Superior temporal gyrus (tissue), 1 donor: ENCODE data around the gene IL1R2.
"Not testable (repeated sequence)": the region's sequence is repeated elsewhere in the genome, so short reads cannot be mapped to it uniquely, and the experiment has no call there.

Experiments used
- DNase-seq: peaks from one replicate; pipeline ENCODE4 v3.0.0-alpha.2; 2016; ENCODE audit errors: extremely low spot score

IL1R2 gene

DNA sequence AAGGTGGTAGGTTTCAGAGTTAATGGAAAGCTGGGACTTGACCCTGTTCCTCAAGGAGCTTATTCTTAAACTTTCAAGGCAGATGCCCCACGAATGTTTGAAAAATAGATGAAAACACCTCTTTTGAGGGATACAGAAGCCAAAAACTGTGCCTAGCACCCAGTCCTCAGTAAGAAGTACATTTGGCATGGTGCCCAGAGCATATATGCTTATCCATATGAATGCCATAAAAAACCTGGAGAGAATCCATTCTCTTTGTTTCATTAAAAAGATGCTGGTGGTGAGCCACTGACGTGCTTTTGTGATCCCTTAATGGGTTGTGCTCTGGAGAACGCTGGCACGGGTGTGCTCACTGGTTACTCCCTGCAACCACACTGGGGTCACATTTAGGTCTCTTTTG lies 69.0 kb downstream of the IL1R2 start:
- no peak for DNase-seq

DNA sequence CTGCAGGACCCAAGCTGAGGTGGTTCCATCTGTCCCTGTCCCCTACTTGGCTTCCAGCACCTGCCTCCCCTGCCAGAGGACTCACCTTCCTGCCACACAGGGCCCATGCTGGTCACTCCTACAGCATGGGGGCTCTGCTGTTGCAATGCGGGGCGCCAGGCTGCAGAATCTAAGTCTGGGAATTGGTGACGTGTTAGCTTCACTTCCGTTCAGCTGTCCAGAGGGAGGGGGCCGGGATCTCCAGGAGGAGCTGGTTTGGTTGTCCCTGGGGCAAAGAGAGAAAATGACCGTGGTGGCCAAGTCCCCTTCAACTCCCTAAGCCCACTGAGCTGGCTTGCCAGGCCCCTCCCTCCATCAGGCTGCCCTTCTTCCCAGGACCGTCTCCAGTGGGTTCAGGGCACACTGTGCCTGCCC lies 69.5 kb downstream of the IL1R2 start:
- DNase-seq: no peak

DNA sequence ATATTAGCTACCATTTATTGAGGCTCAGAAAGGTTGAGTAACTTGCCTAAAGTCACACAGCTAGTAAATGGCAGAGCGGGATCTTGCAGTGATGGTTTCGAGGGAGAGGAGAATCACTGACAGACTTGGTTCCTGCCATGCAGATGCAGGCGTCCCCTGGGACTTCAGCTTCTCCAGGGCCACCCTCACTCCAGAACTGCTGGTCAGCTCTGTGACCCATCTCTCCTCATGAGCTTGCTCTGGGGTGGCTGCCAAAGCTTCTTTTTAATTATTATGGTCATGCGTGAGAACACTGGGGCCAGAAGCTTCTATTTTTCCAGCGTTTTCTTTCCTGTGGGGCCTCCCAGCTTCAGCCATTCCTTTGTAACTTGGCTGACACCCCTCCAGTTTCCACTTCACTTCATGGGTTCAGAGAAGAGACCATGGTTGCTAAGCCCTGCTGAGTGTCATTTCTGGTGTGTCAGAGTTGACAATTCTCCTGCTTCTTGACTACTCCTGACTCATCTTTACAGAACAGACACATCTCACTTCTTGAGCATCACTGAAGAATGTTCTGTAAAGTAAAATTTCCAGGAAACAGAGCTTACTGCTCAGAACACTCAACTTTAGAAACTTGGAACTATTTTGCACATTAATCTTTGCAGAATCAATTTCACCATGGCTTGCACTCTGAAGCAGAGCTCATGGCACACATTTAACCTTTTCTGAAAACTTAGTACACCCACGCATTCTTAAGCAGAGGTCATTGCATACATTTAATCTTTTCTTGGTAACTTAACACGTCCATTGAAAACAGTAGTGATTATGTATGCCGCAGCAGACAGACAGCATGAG lies 70.4 kb downstream of the IL1R2 start:
- no peak for DNase-seq

DNA sequence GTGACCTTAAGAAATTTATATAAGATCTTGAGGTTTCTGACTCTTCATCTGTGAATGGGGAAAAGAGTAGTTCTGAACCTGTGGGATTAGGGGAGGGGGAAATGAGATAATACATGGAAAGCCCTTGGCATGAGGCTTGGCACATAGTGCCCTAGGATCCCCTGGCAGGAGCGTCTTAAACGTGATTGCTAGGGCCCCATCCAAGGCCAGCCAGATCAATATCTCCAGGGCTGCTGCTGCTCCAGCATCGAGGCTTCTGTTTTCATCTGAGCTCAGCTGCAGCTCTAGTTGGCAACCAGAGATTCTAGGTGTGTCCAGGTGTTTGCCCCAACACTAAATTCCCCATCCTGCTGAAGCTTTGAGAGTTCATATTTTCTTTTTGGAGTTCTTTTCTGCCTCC lies 71.0 kb downstream of the IL1R2 start:
- DNase-seq: no peak

DNA sequence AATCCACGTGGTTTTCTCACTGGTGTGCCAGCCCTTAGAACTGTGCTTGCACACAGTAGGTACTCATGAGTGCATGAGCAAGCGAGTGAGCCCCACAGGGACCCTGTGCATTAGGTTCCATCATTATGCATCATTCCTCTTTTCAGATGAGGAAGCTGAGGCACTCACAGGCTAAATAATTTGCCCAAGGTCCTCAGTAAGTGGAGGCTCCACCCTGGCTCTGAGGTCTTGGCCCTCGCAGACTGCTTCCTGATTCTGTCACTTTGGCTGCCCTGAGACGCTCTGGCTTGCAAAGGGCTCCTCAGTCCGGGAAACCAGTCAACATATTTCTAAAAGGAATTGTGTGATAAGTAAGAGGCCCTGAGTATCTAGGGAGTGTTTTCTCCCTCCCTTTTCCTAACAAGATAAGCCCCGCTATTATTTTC lies 71.7 kb downstream of the IL1R2 start:
- no peak for DNase-seq

DNA sequence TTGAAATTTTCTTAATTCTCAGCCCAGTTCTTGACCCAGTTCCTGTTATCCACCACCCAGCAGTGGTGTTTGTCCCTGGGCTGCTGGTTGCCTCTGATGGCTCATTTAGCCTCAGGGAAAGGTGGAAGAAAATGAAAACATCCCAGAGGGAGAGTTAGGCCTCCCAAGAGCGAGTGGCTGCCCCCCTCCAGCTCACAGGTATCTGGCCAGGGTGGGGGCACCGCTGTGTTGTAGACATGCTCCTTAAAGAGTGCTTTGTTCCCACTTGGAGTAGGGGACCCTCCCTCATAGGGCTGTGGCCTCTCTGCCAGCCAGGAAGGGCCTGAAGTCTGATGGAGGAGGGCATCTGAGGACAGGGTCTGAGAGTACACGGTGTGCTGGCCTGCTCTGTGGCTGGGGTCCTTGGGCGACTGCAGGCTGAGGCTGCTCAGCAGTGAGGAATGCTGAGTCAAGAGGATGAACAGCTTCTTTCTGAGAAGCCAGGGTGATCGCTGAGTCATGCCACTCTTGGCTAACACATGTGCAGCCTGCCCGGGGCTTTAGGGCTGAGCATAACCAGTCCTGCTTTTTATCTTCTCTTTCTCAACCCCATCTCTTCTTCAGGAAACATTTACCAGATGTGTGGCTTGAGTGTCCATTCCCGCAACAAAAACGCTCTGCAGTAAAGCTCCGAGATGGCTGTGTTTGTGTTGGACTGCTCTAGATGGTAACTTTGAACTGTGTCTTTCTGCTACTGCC lies 72.3 kb downstream of the IL1R2 start:
- DNase-seq: peak; percentile 42

DNA sequence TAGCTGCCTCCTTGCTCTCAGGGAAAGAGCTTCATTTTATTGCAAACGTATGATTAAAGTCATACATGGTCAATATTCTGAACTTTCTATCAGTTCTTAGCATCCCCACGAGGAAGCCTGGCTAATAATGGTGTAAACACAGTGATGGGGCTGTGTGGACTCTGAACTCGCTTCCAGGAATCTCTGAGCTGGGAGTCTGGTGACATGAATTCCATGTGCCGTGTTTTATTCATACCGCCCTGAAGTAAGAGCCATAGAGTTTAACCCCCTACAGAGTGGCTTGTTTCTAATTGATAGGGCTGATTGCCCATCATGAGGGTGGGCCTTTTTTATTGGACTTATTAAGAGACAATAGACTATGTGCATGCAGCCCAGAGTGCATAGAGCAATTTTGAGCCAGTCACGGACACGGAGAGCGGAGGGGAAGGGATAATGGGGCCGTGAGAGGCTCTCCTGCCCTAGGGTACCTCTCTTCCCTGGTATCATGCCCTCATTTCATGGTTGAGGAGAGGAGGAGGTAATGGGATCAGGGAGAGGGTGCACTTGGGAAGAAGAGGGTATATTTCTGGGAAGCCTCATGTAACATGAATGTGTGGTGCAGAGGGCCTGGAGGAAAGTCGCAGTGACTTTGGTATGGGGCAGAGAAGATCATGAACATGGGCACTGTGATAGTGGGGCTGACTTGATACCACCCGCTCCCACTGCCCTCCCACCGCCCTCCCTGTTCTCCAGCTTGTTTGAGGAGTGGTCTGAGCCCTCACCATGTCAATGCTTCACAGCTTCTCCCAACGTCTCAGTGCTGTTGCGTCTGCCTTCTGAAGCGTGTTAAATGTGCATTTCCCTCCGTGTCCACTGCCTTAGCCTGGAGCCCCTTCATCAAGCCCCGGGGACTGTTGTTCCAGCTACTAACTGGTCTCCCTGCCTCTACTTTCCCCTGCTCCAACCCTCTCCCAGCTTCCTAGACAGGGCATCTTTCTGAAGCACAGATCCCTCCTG lies 73.2 kb downstream of the IL1R2 start:
- no peak for DNase-seq

DNA sequence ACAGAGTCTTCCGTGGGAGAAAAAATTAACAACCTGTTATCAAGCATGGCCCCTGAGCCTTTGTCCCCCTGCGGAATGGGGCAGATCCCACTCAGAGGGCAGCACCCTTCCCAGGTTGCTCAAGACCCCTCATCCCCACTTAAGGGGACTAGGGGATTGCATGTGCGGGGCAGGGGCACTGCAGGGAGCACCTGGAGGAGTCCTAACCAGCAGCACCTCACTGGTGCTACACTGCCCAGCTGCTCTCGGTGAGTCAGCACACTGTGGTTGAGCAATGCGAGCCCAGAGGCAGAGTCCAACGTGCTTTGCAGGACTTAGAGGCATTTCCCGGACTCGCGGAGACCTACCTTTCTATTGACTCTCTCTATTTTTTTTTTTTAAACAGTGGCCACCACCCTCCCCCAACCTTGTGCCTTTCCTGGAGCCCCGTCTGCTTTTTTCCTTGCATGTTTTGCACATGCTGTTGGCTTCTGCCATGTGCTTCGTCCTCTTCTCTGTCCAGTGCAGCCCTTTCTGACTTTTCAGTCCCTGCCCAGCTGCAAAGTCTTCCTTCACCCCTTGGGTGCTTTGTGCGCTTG lies 74.0 kb downstream of the IL1R2 start:
- no peak for DNase-seq

DNA sequence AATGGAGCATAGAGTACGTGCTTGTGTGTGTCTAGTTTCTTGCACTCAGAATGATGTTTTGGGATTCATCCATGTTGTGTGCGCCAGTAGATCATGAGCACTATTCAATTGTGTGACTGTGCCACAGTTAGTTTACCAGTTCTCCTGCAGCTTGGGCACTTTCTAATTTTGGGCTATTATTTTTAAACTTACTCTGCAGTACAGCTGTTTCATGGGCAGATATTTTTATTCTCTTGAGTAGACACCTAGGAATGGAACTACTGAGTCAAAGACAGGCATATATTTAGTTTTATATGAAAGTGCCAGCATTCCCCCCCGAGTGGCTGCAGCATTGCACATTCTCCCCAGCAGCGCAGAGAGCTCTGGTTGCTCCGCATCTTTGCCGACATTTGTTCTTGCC lies 74.8 kb downstream of the IL1R2 start:
- no peak for DNase-seq

DNA sequence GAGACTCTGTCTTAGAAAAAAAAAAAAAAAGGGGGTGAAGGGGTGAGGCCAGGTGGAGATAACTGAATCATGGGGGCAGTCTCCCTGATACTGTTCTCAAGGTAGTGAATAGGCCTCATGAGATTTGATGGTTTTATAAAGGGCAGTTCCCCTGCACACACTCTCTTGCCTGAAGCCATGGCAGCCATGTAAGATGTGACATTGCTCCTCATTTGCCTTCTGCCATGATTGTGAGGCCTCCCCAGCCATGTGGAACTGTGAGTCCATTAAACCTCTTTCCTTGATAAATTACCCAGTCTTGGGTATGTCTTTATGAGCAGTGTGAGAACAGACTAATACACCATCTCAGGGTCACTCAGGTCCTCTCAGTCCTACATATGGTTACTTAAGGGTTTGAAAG lies 76.4 kb downstream of the IL1R2 start:
- DNase-seq: not testable (repeated sequence)

DNA sequence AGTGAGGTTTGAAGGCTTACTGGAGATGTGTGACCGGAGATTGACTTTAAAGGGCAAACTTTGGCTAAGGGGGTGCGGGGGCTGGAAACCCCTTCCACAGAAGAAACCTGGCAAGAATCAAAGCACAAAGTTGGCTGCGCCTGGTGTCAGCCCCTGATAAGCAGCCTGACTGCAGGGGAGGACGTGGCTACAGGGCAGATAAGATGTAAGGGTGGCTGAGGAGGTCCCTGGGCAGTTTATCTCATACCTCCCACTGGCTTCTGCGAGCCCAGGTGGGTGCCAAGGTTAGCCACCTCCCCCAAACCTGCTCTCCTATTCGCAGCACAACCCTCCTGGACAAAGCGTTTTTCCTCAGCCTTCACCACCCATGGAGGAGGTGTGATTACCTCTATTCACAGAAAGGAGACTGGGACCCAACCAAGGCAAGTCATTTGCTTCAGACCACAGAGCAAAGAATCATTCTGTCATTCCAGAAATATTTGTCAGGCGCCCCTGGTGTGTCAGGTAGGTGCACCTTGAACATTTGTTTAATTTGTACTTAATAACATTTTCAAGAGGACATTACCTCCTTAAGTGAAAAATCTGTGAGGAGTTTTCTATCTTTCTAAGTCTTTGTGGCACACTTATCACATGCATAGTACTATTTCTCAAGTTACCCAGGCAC lies 77.7 kb downstream of the IL1R2 start:
- no peak for DNase-seq

DNA sequence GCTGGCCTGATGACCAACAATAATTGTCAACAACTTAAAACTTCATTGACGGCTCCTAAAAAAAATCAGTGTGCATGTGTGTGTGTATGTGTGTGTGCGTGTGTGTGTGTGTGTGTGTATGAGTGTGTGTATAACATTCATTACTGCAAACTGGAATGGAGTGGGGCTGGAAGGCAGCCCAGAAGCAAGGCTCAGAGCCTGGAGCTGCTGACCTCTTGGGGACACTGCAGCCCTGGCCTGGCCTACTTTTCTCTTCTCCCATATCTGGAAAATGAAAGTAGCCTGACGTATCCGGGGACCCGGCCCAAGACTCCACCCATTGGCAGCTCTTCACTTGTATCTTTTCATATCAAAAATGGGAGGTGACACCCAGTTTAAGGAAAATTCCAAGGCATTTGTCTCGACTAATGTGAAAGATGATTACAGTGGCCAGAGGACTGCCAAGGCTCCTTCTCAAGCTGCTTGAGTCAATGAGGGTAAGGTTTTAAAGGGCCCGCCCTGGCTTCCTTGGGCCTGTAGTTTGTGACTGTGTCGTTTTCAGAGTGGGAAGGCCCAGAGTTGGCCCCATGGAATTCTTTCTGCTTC lies 78.4 kb downstream of the IL1R2 start:
- DNase-seq: no peak

DNA sequence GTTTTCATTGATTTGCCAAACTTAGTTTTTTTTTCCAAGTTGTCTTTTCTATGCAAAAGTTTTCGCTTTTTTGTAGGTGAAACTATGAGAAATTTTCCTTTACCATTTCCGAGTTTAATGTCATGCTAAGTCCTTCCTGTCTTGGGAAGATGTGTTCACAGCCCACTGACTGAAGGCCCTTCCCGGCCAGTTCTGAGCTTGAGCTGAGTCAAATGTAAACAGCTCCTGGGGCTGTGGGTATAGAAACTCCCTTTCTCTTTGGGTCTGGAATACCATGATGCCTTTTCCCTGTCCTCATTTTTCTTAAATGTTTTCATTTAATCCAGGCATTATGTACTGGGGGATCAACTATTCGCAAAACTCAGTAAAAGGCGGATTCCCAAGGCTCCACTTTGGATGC lies 81.0 kb downstream of the IL1R2 start:
- no peak for DNase-seq

DNA sequence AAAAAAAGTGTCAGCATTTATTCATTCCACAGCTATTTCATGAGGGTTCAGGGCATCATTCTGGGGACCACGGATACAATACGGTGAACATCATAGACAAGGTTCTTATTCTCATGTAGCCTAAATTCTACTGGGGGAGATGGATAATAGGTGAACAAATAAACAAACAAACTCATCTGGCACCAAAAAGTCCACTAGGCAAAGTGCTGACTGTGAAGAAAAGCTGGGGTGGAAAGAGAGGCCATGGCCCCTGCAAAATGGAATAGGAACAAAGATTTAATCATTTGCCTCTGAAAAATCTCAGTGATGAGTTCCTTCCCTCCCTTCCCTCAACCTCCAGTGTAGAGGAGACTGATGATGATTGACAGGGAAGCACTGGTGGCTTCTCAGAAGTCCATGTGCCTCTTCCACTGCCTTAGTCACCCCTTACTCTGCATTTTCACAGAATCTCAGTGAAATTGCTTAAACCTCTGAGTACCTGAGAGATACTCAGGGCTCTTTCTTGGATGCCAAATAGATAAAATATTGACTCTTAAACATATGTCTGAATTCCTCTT lies 81.5 kb downstream of the IL1R2 start:
- DNase-seq: no peak

DNA sequence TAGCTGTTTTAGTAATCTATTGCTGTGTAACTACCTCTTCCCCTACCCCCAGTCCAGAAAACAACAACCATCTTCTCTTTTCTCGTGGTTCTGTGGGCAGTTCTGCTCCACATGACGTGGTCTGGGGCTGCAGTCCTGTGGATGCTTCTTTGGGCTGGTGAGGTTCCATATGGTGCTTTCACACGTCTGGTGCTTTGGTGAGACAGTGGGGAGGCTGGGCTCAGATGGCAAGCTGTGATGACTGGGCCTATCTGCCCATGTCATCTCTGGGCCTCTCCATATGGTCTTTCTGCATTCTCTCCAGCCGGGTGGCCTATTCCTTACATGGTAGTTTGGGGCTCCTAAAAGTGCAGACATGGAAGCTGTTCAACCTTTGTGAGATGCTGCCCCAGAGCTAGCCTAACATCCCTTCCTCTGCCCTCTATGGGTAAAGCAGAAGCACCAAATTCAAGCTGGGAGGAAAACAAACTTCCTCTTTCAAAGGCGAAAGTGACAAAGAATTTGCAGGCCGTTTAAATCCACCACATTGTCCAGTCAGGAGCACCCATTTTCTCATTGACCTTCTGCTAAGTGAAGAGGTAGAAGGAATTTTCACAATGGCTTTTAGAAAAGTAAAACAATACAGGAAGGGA lies 82.5 kb downstream of the IL1R2 start:
- DNase-seq: no peak

DNA sequence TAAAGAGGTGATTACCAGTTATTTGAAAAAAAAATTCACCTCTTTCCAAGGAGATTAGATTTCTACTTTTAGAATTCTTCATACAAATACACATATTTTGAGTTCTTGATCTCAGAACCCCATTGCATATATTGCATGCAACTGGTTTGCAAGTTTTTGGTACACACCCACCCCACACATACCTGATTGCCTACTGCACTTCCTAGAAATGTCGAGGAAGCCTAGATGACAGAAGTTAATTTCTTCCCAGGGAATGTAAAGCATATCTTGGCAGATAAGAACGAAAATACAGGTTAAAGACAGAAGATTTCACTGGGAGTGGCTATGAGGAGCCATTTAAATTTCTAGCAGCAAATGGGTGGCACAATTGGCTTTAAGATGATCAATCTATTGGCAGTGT lies 83.7 kb downstream of the IL1R2 start:
- no peak for DNase-seq

DNA sequence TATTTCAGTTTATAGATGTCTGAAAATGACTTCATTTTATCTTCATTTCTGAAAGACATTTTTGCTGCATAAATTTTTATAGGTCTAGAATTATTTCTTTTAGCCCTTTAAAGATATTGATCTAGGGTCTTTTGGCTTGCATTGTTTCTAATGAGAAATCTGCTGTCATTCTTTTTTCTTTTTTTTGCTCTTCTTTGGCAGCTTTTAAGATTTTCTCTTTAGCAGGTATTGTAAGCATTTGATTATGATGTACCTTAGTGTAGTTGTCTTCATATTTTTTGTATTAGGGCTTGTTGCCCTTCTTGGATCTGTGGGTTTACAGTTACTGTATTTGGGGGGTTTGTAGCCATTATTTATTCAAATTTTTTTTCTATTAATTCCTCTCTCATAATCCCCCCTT lies 84.8 kb downstream of the IL1R2 start:
- DNase-seq: no peak
